GM12872 (cell line): ENCODE measurements around the gene PPM1H.

ENCODE experiments used
- CTCF ChIP-seq: IDR thresholded peaks from 3 replicates; pipeline ENCODE4 v1.5.1; 2011; ENCODE audit warnings: low read depth, mild to moderate bottlenecking, low read length, moderate library complexity; ENCODE audit not compliant: insufficient read depth

PPM1H gene

GRCh38 chr12:62873116-62873825, 61.7 kb downstream of the PPM1H start:
- no peak for TF ChIP-seq CTCF

- TF ChIP-seq CTCF, result no peak
Measured at GRCh38 chr12:62868820-62869219, 66.1 kb downstream of the PPM1H start.

GRCh38 chr12:62866451-62867082, 68.4 kb downstream of the PPM1H start:
- no peak for TF ChIP-seq CTCF

- no peak for TF ChIP-seq CTCF
Measured at GRCh38 chr12:62865937-62866336, 69.0 kb downstream of the PPM1H start.

GRCh38 chr12:62865065-62865464, 69.9 kb downstream of the PPM1H start:
- no peak for TF ChIP-seq CTCF

GRCh38 chr12:62862259-62862881, 72.6 kb downstream of the PPM1H start:
- TF ChIP-seq CTCF, result no peak

GRCh38 chr12:62861586-62861985, 73.4 kb downstream of the PPM1H start:
- TF ChIP-seq CTCF, result no peak
